ENCODE data around the gene KDM8. TPM values are rescaled to one million over a fixed set of nuclear protein-coding genes. Genes with fewer than 3 reads are reported as not detected.

Gene KDM8
- total RNA-seq, 1 experiment from 2014 or later = 15.5 TPM

DNA sequence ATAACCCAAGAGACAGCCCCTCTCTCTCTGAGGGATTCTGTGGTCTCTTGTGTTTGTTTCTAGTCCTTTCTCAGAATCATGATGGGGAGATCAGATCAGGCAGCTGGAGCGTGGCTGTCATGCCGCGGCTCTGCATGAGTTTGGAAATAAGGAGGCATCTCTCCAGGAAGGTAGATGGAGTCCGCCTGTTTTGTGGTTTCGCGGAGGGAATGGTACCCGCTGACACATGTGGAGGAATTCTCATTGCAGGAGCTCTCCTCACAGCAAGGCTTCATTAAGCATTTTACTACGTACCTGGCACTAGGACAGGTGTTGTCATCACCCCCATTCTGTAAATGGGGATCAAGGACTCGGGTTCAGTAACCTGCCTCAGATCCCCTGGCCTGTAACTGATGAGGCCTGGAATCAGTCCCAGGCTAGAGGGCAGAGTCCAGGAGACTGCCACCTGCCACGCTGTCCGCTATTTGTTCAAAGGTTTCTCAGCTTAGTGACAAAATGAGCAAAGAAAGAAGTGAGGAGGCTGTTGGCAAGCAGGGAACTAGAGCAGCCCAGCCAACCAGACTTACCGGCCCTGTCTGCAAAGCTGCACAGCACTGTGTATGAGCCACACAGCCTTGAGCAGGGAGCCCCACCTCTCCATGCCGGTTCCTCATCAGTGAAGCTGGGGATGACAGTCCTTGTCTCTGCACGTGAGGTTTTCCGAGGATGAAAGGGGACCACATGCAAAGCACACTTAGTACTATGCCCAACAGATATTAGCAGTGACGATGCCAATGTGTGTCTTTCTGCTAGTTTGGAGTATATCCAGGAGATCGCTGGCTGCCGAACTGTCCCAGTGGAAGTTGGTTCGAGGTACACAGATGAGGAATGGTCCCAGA lies 11.0 kb downstream of the KDM8 start:
- H3K18ac ChIP-seq (ENCODE audit: insufficient read length, low read depth, low read length) = no peak overlapping the region
- H2BK120ac ChIP-seq (ENCODE audit: low read depth, low read length, poor library complexity, severe bottlenecking) = no peak overlapping the region
- Mint-ChIP-seq H3K27me3 (ENCODE audit: low read depth) (no peaks in the 10 kb centered on the region), H3K36me3 (ENCODE audit: insufficient read depth in 1 of 3, low read depth in 3 of 3) (peaks cover 5 to 34% (median 30%) of the 10 kb centered on the region in 3 experiments; a peak in 6 of 7 replicates), H3K27ac (no peak overlapping the region), H3K4me3 (no peak overlapping the region), H3K4me1 (peaks cover 2 to 4% of the 10 kb centered on the region in 2 experiments), H3K9me3 (no peaks in the 10 kb centered on the region)
- no peak for TF ChIP-seq CTCF (conservative IDR thresholded peaks at IDR 0.05)
- no peak overlapping the region for H3K23ac ChIP-seq (ENCODE audit: insufficient read length, low read depth, low read length)
- no CpG with 5 or more reads among the region's 19 CpGs for WGBS (ENCODE audit: extremely low coverage, insufficient read length, low lambda C conversion rate)
- H3K79me2 ChIP-seq (ENCODE audit: insufficient read depth, low read length) = no peaks in the 10 kb centered on the region
- H2AFZ ChIP-seq (ENCODE audit: low read length) = no peak overlapping the region
- no peak overlapping the region for H2BK12ac ChIP-seq (ENCODE audit: insufficient read length, low read depth, low read length)
- H2BK15ac ChIP-seq (ENCODE audit: low read depth, low read length) = no peak overlapping the region
- H4K5ac ChIP-seq (ENCODE audit: insufficient read length, low read depth, low read length) = no peak overlapping the region
- 0 out of 2 replicates have a peak, but pooled peaks cover 2% of the 10 kb centered on the region for H3K4me1 ChIP-seq (ENCODE audit: insufficient read depth, low read length)
- H2BK20ac ChIP-seq (ENCODE audit: low read depth, low read length, poor library complexity, severe bottlenecking) = no peak overlapping the region
- H4K8ac ChIP-seq (replicated peaks; ENCODE audit: insufficient read length, low read depth, low read length) = no peak overlapping the region
- H4K20me1 ChIP-seq (ENCODE audit: control insufficient read depth, insufficient read depth, insufficient read length) = no peaks in the 10 kb centered on the region
- H4K91ac ChIP-seq (ENCODE audit: insufficient read length, low read depth, low read length) = no peak overlapping the region
- no peak overlapping the region for H2BK5ac ChIP-seq (ENCODE audit: insufficient read length, low read length)
- no peak overlapping the region for H3K9ac ChIP-seq (ENCODE audit: extremely low read depth, insufficient read length, low read length)
- H3K79me1 ChIP-seq (ENCODE audit: insufficient read depth, low read depth, low read length, poor library complexity, severe bottlenecking) = no peaks in the 10 kb centered on the region
- H3K9me3 ChIP-seq (ENCODE audit: control insufficient read depth, low read depth, low read length) = no peaks in the 10 kb centered on the region
- no peak overlapping the region for H3K27ac ChIP-seq (ENCODE audit: insufficient read length, low read depth, low read length)
- no peak overlapping the region for H3K4me2 ChIP-seq (ENCODE audit: insufficient read depth, insufficient read length, low read length)
- no peak overlapping the region for H3K14ac ChIP-seq (ENCODE audit: insufficient read depth, low read length)
- H3T11ph ChIP-seq (ENCODE audit: low read length) = no peak overlapping the region
- no peak for DNase-seq
- no peak overlapping the region for H2AK5ac ChIP-seq (ENCODE audit: insufficient read length, low read length)
- no peaks in the 10 kb centered on the region for H3K27me3 ChIP-seq (ENCODE audit: insufficient read depth, low read length)
- H3K23me2 ChIP-seq (ENCODE audit: insufficient read length, low read depth, low read length, poor library complexity, severe bottlenecking) = no peaks in the 10 kb centered on the region
- H3K4ac ChIP-seq (ENCODE audit: low read depth, low read length) = no peak overlapping the region
- no peak overlapping the region for H3K56ac ChIP-seq (ENCODE audit: insufficient read length, low read depth, low read length)
